KBM-7 (cell line): Measurements from ENCODE around the gene CRIP1.

ENCODE experiments used
- DNase-seq: peaks from one replicate; pipeline ENCODE4 v3.0.0-alpha.2; 2015
- in situ Hi-C: fragments of 300-500 bp; cut with MboI; formaldehyde crosslinking; loops from 2 replicates; pipeline ENCODE4 v1.14.3; 2020; ENCODE audit warnings: low sequenced_read_pairs, low pct_unique_long_range_greater_than_20kb, mixed read lengths

Gene CRIP1

GRCh38 chr14:105497671-105498429 lies 11.2 kb downstream of the CRIP1 start:
- no peak for DNase-seq
- in situ Hi-C loops, result no loop called here

- in situ Hi-C loops, result no loop called here
Observed at GRCh38 chr14:105498430-105499255, 12.0 kb downstream of the CRIP1 start.

GRCh38 chr14:105499256-105500035 lies 12.8 kb downstream of the CRIP1 start:
- DNase-seq, result no peak
- in situ Hi-C loops, result no loop called here

More at GRCh38 chr14:105498430-105499255, 12.0 kb downstream of the CRIP1 start:
- DNase-seq, result no peak

- in situ Hi-C loops, result no loop called here
- no peak for DNase-seq
Observed at GRCh38 chr14:105500036-105500725, 13.5 kb downstream of the CRIP1 start.

- no peak for DNase-seq
- in situ Hi-C loops, result no loop called here
Observed at GRCh38 chr14:105500726-105501101, 14.0 kb downstream of the CRIP1 start.

GRCh38 chr14:105501504-105502291 lies 15.0 kb downstream of the CRIP1 start:
- no peak for DNase-seq
- in situ Hi-C loops, result no loop called here

- in situ Hi-C loops, result no loop called here
Observed at GRCh38 chr14:105502446-105503295, 16.0 kb downstream of the CRIP1 start.

GRCh38 chr14:105503296-105503640 lies 16.6 kb downstream of the CRIP1 start:
- in situ Hi-C loops, result no loop called here
- no peak for DNase-seq

More at GRCh38 chr14:105502446-105503295, 16.0 kb downstream of the CRIP1 start:
- no peak for DNase-seq

- DNase-seq, result no peak
- in situ Hi-C loops, result no loop called here
Observed at GRCh38 chr14:105503935-105504692, 17.4 kb downstream of the CRIP1 start.

GRCh38 chr14:105505101-105505500 lies 18.4 kb downstream of the CRIP1 start:
- no peak for DNase-seq
- in situ Hi-C loops, result no loop called here

GRCh38 chr14:105507247-105507646 lies 20.6 kb downstream of the CRIP1 start:
- DNase-seq, result no peak
- in situ Hi-C loops, result no loop called here

GRCh38 chr14:105508069-105508468 lies 21.4 kb downstream of the CRIP1 start:
- in situ Hi-C loops, result no loop called here
- DNase-seq, result no peak

- DNase-seq, result no peak
- in situ Hi-C loops, result no loop called here
Observed at GRCh38 chr14:105508601-105509000, 21.9 kb downstream of the CRIP1 start.

- DNase-seq, result no peak
- in situ Hi-C loops, result no loop called here
Observed at GRCh38 chr14:105517096-105517495, 30.4 kb downstream of the CRIP1 start.

GRCh38 chr14:105519946-105520698 lies 33.4 kb downstream of the CRIP1 start:
- no peak for DNase-seq
- in situ Hi-C loops, result no loop called here

GRCh38 chr14:105525326-105525725 lies 38.6 kb downstream of the CRIP1 start:
- in situ Hi-C loops, result no loop called here
- no peak for DNase-seq
